H1 (cell line): Measurements from ENCODE around the gene PTPN7. TPM values are rescaled to one million over a fixed set of nuclear protein-coding genes. Genes with fewer than 3 reads are reported as not detected.

ENCODE experiments used
- CTCF ChIA-PET: fragments of 300-600 bp; sonication (Branson Sonifier 250); formaldehyde crosslinking; loops from one replicate; lab custom pipeline; 2021; ENCODE audit not compliant: partially characterized antibody; lab: Charles Lee
- POLR2A ChIA-PET: fragments of 300-600 bp; sonication (Branson Sonifier 250); formaldehyde crosslinking; loops from one replicate; lab custom pipeline; 2021; ENCODE audit warnings: inconsistent platforms; ENCODE audit not compliant: partially characterized antibody; lab: Charles Lee
- DNase-seq, 2 experiments: peaks; one replicate each; pipeline versions ENCODE4 v3.0.0 to v3.0.0-alpha.2; 2010 to 2022; ENCODE audit warnings: low spot score in 2 of 2, low read depth in 1 of 2, mixed read lengths in 1 of 2
- FAIRE-seq: peaks from 2 replicates; lab custom pipeline; 2011; peaks lifted over from hg19 to GRCh38; lab: Jason Lieb, UNC
- H2AFZ ChIP-seq: 2 replicates; pipeline ENCODE4 v1.8.1; 2012; ENCODE audit warnings: low read length, inconsistent platforms
- H2AK5ac ChIP-seq: 2 replicates; pipeline ENCODE4 v1.6.1; 2013; ENCODE audit warnings: low read depth, low read length
- H2BK120ac ChIP-seq: replicated peaks from 2 replicates; pipeline ENCODE3; 2013; ENCODE audit warnings: low read depth, low read length, inconsistent platforms
- H2BK12ac ChIP-seq: 2 replicates; pipeline ENCODE4 v1.6.1; 2013; ENCODE audit warnings: low read depth, low read length
- H2BK15ac ChIP-seq: 2 replicates; pipeline ENCODE4 v1.6.1; 2013; ENCODE audit warnings: low read length
- H2BK20ac ChIP-seq: 2 replicates; pipeline ENCODE4 v1.6.1; 2013; ENCODE audit warnings: low read length
- H2BK5ac ChIP-seq: 2 replicates; pipeline ENCODE4 v1.6.1; 2013; ENCODE audit warnings: low read depth, low read length
- H3K14ac ChIP-seq: 2 replicates; pipeline ENCODE4 v1.6.1; 2013; ENCODE audit warnings: inconsistent platforms; ENCODE audit not compliant: insufficient read length
- H3K18ac ChIP-seq: 2 replicates; pipeline ENCODE4 v1.6.1; 2013; ENCODE audit warnings: low read length; ENCODE audit errors: extremely low read depth
- H3K23ac ChIP-seq: 2 replicates; pipeline ENCODE4 v1.6.1; 2013; ENCODE audit warnings: inconsistent platforms; ENCODE audit not compliant: insufficient read length
- H3K23me2 ChIP-seq: 2 replicates; pipeline ENCODE4 v1.6.1; 2013; ENCODE audit warnings: low read depth, low read length
- H3K27ac ChIP-seq: 2 replicates; pipeline ENCODE4 v1.6.1; 2011; ENCODE audit warnings: low read depth, low read length, inconsistent platforms
- H3K27me3 ChIP-seq, 4 experiments: replicated peaks in 1 of 4; 1 replicate in 1 of 4; 2 replicates in 3 of 4; pipeline versions ENCODE4 v1.6.1 to v1.8.1; 2011 to 2013; ENCODE audit warnings: low read length in 3 of 4, mild to moderate bottlenecking in 3 of 4, inconsistent platforms in 2 of 4, mixed read lengths in 2 of 4, moderate library complexity in 1 of 4; ENCODE audit not compliant: control insufficient read depth in 3 of 4, insufficient read depth in 3 of 4; ENCODE audit errors: extremely low read depth in 1 of 4
- H3K36me3 ChIP-seq, 4 experiments: 2 replicates each; pipeline versions ENCODE4 v1.6.1 to v1.8.1; 2011 to 2013; ENCODE audit warnings: mild to moderate bottlenecking in 4 of 4, low read length in 3 of 4, moderate library complexity in 2 of 4, control low read depth in 1 of 4, inconsistent platforms in 1 of 4; ENCODE audit not compliant: insufficient read depth in 4 of 4, control insufficient read depth in 2 of 4
- H3K4ac ChIP-seq: replicated peaks from 2 replicates; pipeline ENCODE3; 2013; ENCODE audit warnings: low read length, low read depth, mixed read lengths, inconsistent platforms; ENCODE audit not compliant: insufficient read length
- H3K4me1 ChIP-seq, 4 experiments: replicated peaks in 1 of 4; 1 replicate in 1 of 4; 2 replicates in 3 of 4; pipeline versions ENCODE4 v1.6.1 to v1.8.1; 2011 to 2013; ENCODE audit warnings: low read length in 3 of 4, inconsistent platforms in 2 of 4, mixed read lengths in 1 of 4; ENCODE audit not compliant: insufficient read depth in 4 of 4, control insufficient read depth in 3 of 4
- H3K4me2 ChIP-seq, 2 experiments: 2 replicates each; pipeline versions ENCODE4 v1.6.1 to v1.8.1; 2011 to 2013; ENCODE audit warnings: low read depth in 2 of 2, low read length in 2 of 2, control low read depth in 1 of 2, inconsistent platforms in 1 of 2, mild to moderate bottlenecking in 1 of 2; ENCODE audit not compliant: insufficient read depth in 1 of 2
- H3K4me3 ChIP-seq, 4 experiments: fragments of 200-600, 300-600 bp in 1 of 4; sonication (generic), shearing (Covaris generic), sonication (Bioruptor Twin) in 1 of 4; 2 replicates each; pipeline versions ENCODE4 v1.5.1 to v1.8.1; 2011 to 2016; ENCODE audit warnings: low read length in 4 of 4, low read depth in 3 of 4, control low read depth in 2 of 4, inconsistent platforms in 2 of 4, mild to moderate bottlenecking in 2 of 4, mixed read lengths in 1 of 4, moderate library complexity in 1 of 4; ENCODE audit not compliant: insufficient read depth in 2 of 4; ENCODE audit errors: extremely low read depth in 1 of 4
- H3K56ac ChIP-seq: replicated peaks from 2 replicates; pipeline ENCODE3; 2013; ENCODE audit warnings: low read depth, mild to moderate bottlenecking, mixed read lengths, low read length, inconsistent platforms; ENCODE audit not compliant: insufficient read length
- H3K79me1 ChIP-seq: 2 replicates; pipeline ENCODE4 v1.6.1; 2013; ENCODE audit warnings: low read depth, low read length, control low read depth
- H3K79me2 ChIP-seq, 2 experiments: 2 replicates each; pipeline versions ENCODE4 v1.6.1 to v1.8.1; 2012 to 2013; ENCODE audit warnings: low read length in 2 of 2, mild to moderate bottlenecking in 2 of 2, inconsistent platforms in 1 of 2; ENCODE audit not compliant: insufficient read depth in 2 of 2, control insufficient read depth in 1 of 2
- H3K9ac ChIP-seq, 4 experiments: replicated peaks in 1 of 4; 1 replicate in 1 of 4; 2 replicates in 3 of 4; pipeline versions ENCODE4 v1.6.1 to v1.8.1; 2011 to 2013; ENCODE audit warnings: low read depth in 3 of 4, low read length in 3 of 4, control low read depth in 2 of 4, mild to moderate bottlenecking in 2 of 4, moderate library complexity in 2 of 4, inconsistent platforms in 1 of 4; ENCODE audit errors: extremely low read depth in 1 of 4
- H3K9me3 ChIP-seq, 2 experiments: 2 replicates each; pipeline versions ENCODE4 v1.6.1 to v1.8.1; 2012 to 2013; ENCODE audit warnings: mild to moderate bottlenecking in 2 of 2, moderate library complexity in 2 of 2, control low read depth in 1 of 2, inconsistent platforms in 1 of 2, low read depth in 1 of 2, low read length in 1 of 2, mixed read lengths in 1 of 2; ENCODE audit not compliant: insufficient read depth in 2 of 2
- H4K20me1 ChIP-seq, 2 experiments: replicated peaks in 1 of 2; 2 replicates each; pipeline versions ENCODE3 to v1.8.1; 2011 to 2013; ENCODE audit warnings: inconsistent platforms in 2 of 2, low read length in 2 of 2, mild to moderate bottlenecking in 1 of 2; ENCODE audit not compliant: insufficient read depth in 2 of 2, control insufficient read depth in 1 of 2
- H4K5ac ChIP-seq: 2 replicates; pipeline ENCODE4 v1.6.1; 2013; ENCODE audit warnings: low read length, low read depth, mixed read lengths, inconsistent platforms; ENCODE audit not compliant: insufficient read length
- H4K8ac ChIP-seq: 2 replicates; pipeline ENCODE4 v1.8.0; 2013; ENCODE audit warnings: mild to moderate bottlenecking, moderate library complexity, low read length, inconsistent platforms; ENCODE audit not compliant: insufficient read depth; ENCODE audit errors: extremely low read depth
- H4K91ac ChIP-seq: replicated peaks from 2 replicates; pipeline ENCODE3; 2013; ENCODE audit warnings: low read length, mixed read lengths, inconsistent platforms; ENCODE audit not compliant: insufficient read length
- HDAC2 ChIP-seq, 2 experiments: fragments of 300-600 bp in 1 of 2; sonication (generic) in 1 of 2; IDR thresholded peaks; 2 replicates each; pipeline ENCODE4 v1.6.1; 2011 to 2012; ENCODE audit warnings: low read depth in 2 of 2, low read length in 2 of 2, mild to moderate bottlenecking in 2 of 2, moderate library complexity in 2 of 2, borderline replicate concordance in 1 of 2, inconsistent platforms in 1 of 2
- JUN ChIP-seq: IDR thresholded peaks from 2 replicates; pipeline ENCODE4 v1.6.1; 2011; ENCODE audit warnings: low read depth, mild to moderate bottlenecking, improper control_type of control experiment, low read length
- JUND ChIP-seq: IDR thresholded peaks from 2 replicates; pipeline ENCODE4 v1.6.1; 2011; ENCODE audit warnings: mild to moderate bottlenecking, improper control_type of control experiment, low read length
- KDM1A ChIP-seq: fragments of 200-600, 300-600 bp; sonication (generic); IDR thresholded peaks from 2 replicates; pipeline ENCODE4 v1.7.1; 2016; ENCODE audit warnings: mild to moderate bottlenecking, low read length, borderline replicate concordance
- POLR2A ChIP-seq, 2 experiments: IDR thresholded peaks; 1 replicate in 1 of 2; 2 replicates in 1 of 2; pipeline ENCODE4 v1.6.1; 2011; ENCODE audit warnings: low read depth in 2 of 2, low read length in 2 of 2, mild to moderate bottlenecking in 2 of 2; ENCODE audit errors: control extremely low read depth in 1 of 2
- SAP30 ChIP-seq: fragments of 300-600 bp; sonication (generic); IDR thresholded peaks from 2 replicates; pipeline ENCODE4 v1.7.1; 2012; ENCODE audit warnings: low read length, moderate library complexity, mild to moderate bottlenecking, inconsistent platforms; ENCODE audit not compliant: insufficient read depth, insufficient replicate concordance
- SIN3A ChIP-seq, 2 experiments: IDR thresholded peaks in 1 of 2; conservative IDR thresholded peaks in 1 of 2; 2 replicates each; pipeline ENCODE4 v1.6.1; 2011 to 2012; ENCODE audit warnings: low read length in 2 of 2, improper control_type of control experiment in 1 of 2, low read depth in 1 of 2, mild to moderate bottlenecking in 1 of 2
- SP2 ChIP-seq: IDR thresholded peaks from 2 replicates; pipeline ENCODE4 v1.6.1; 2012; ENCODE audit warnings: mild to moderate bottlenecking, low read length, inconsistent platforms
- TAF1 ChIP-seq: IDR thresholded peaks from 2 replicates; pipeline ENCODE4 v1.6.1; 2011; ENCODE audit warnings: mild to moderate bottlenecking, low read depth, low read length
- TEAD4 ChIP-seq: IDR thresholded peaks from 2 replicates; pipeline ENCODE4 v1.6.1; 2012; ENCODE audit warnings: low read depth, low read length, inconsistent platforms, mixed read lengths
- WGBS, 2 experiments: shearing (Covaris generic) in 1 of 2; methylation state at CpG; one replicate each; pipeline versions ENCODE4 v1.1.6 to v1.1.7; 2013 to 2015; ENCODE audit warnings: low lambda C conversion rate in 2 of 2, mixed read lengths in 2 of 2, inconsistent platforms in 1 of 2, low coverage in 1 of 2, missing lambda C conversion rate in 1 of 2; ENCODE audit not compliant: insufficient replicate concordance in 2 of 2, insufficient coverage in 1 of 2, insufficient read length in 1 of 2; ENCODE audit errors: extremely low coverage in 1 of 2, missing lambda C conversion rate in 1 of 2; 5-methylcytosine and 5-hydroxymethylcytosine counted together
- polyA plus RNA-seq, 7 experiments: library from polyadenylated mRNA; depleted of rRNA in 3 of 7; stranded (reverse) in 5 of 7; unstranded in 2 of 7; fragments of >200 nt in 5 of 7; fragments of 200-250 nt in 2 of 7; gene quantifications; 1 replicate in 5 of 7; 2 replicates in 1 of 7; 4 replicates in 1 of 7; pipeline versions ENCODE4 v1.2.1 to v1.2.3, GENCODE V29; 2011 to 2013; ENCODE audit warnings: missing spikeins in 2 of 7, mixed read lengths in 2 of 7
- total RNA-seq: library from RNA; stranded (reverse); fragmentation: NEBNext Ultra II Directional; extraction: Animal tissue kit (Norgen Biotek cat#: 25700); gene quantifications from 2 replicates; pipeline ENCODE4 v1.2.1, GENCODE V29; 2021

PTPN7 gene
- total and polyA plus RNA-seq, 2 of the 8 experiments (the other 6 are each of a cell fraction or from before 2014, with no cell fraction given), result 0.20 TPM; not detected in 1

GRCh38 chr1:202201266-202201665 lies 40.9 kb upstream of the PTPN7 start:
- Histone ChIP-seq H3K23ac (no peak overlapping the region), H3K79me2 (no peaks in the 10 kb centered on the region), H3K4me3 (no peak overlapping the region), H4K20me1 (peaks cover 0 to 3% of the 10 kb centered on the region in 2 experiments), H2AK5ac (no peak overlapping the region), H3K56ac (no peak overlapping the region), H4K8ac (no peak overlapping the region), H2BK120ac (no peak overlapping the region), H2AFZ (no peak overlapping the region), H4K5ac (no peak overlapping the region), H2BK20ac (no peak overlapping the region), H3K27ac (no peak overlapping the region), H2BK5ac (no peak overlapping the region), H3K4ac (no peak overlapping the region), H3K18ac (no peak overlapping the region), H4K91ac (no peak overlapping the region), H3K9me3 (no peaks in the 10 kb centered on the region), H3K36me3 (no peaks in the 10 kb centered on the region), H3K9ac (no peak overlapping the region), H3K14ac (no peak overlapping the region), H3K27me3 (no peaks in the 10 kb centered on the region; a peak in 1 of 7 replicates), H2BK15ac (no peak overlapping the region), H2BK12ac (no peak overlapping the region), H3K4me1 (no peaks in the 10 kb centered on the region; a peak in 1 of 7 replicates), H3K79me1 (no peaks in the 10 kb centered on the region; the same call in 1 of the 2 replicates), H3K4me2 (no peak overlapping the region), H3K23me2 (peaks cover 18% of the 10 kb centered on the region; the same call in 1 of the 2 replicates)
- TF ChIP-seq SP2 (no peak), POLR2A (IDR thresholded peaks at IDR 0.05; ENCODE audit: control extremely low read depth in 1 of 2, low read depth in 2 of 2, low read length in 2 of 2) (no peak), TAF1 (no peak), SAP30 (no peak), JUN (no peak), JUND (no peak), HDAC2 (IDR thresholded peaks at IDR 0.05; ENCODE audit: borderline replicate concordance in 1 of 2, low read depth in 2 of 2, low read length in 2 of 2) (no peak), KDM1A (no peak), SIN3A (conservative IDR thresholded peaks at IDR 0.05 in 1 of 2, IDR thresholded peaks at IDR 0.05 in 1 of 2; ENCODE audit: low read depth in 1 of 2, low read length in 2 of 2) (no peak), TEAD4 (no peak)
- DNase-seq (no peak), FAIRE-seq (no peak)
- 91% methylated on average over 3 of the region's 3 CpGs; no CpG with 5 or more reads in 1 of the 2 experiments for WGBS, 2 experiments
- CTCF ChIA-PET, result interaction anchor here (1.0 to 3.7 kb wide), 10 partner anchors 9 to 128 kb away, joined by 3 to 30 read pairs (median 4); no protein-coding TSS in a partner anchor
- POLR2A ChIA-PET, result no interaction called here
